Activated B cell treated with CpG ODN at 0.5 μM for 24 hours (primary cell): Measurements from ENCODE around the gene PRDM16. TPM values are rescaled to one million over a fixed set of nuclear protein-coding genes. Genes with fewer than 3 reads are reported as not detected.

Source experiments
- ATAC-seq: fragments of 200-7000 bp; cut with Tn5 transposase; one replicate; pipeline ENCODE4 v1.10.0; 2021; ENCODE audit warnings: low read depth, mild to moderate bottlenecking, moderate library complexity
- CTCF ChIA-PET: fragments of 350-600 bp; sonication (Branson Sonifier 250); formaldehyde crosslinking; loops from one replicate; lab custom pipeline; 2021; ENCODE audit warnings: antibody characterized with exemption; lab: Charles Lee
- POLR2A ChIA-PET: fragments of 350-600 bp; sonication (Branson Sonifier 250); formaldehyde crosslinking; loops from one replicate; lab custom pipeline; 2021; ENCODE audit warnings: antibody characterized with exemption; lab: Charles Lee
- DNase-seq: peaks from one replicate; pipeline ENCODE4 v3.0.0; 2022
- H3K27ac Mint-ChIP-seq: one replicate; pipeline ENCODE4 v1.8.0; 2020; ENCODE audit warnings: mixed read lengths
- H3K27me3 Mint-ChIP-seq: one replicate; pipeline ENCODE4 v1.8.0; 2021; ENCODE audit warnings: mixed read lengths
- H3K36me3 Mint-ChIP-seq: one replicate; pipeline ENCODE4 v1.8.0; 2021; ENCODE audit warnings: low read depth, mixed read lengths
- H3K4me1 Mint-ChIP-seq: one replicate; pipeline ENCODE4 v1.8.0; 2021; ENCODE audit warnings: mixed read lengths
- H3K4me3 Mint-ChIP-seq: one replicate; pipeline ENCODE4 v1.8.0; 2020; ENCODE audit warnings: mild to moderate bottlenecking, mixed read lengths
- H3K9me3 Mint-ChIP-seq: one replicate; pipeline ENCODE4 v1.8.0; 2020; ENCODE audit warnings: mixed read lengths
- intact Hi-C: fragments of 100-400 bp; cut with micrococcal nuclease; formaldehyde crosslinking; loops from one replicate; pipeline ENCODE4 v1.15.1; 2024
- total RNA-seq: library from RNA; stranded (reverse); gene quantifications from 2 replicates; pipeline ENCODE4 v1.2.3, GENCODE V29; 2022
- TF ChIP-seq, protein P1 (sequence below): fragments of 200-600 bp; IDR thresholded peaks from one replicate; pipeline ENCODE4 v1.8.0; 2022; ENCODE audit warnings: antibody characterized with exemption, mild to moderate bottlenecking

The PRDM16 gene
- total RNA-seq, 1 donor from 2014 or later: not detected

- ATAC-seq (no peak), DNase-seq (no peak)
- ChIA-PET POLR2A (no interaction called here), CTCF (no interaction called here)
- TF ChIP-seq, protein P1, sequence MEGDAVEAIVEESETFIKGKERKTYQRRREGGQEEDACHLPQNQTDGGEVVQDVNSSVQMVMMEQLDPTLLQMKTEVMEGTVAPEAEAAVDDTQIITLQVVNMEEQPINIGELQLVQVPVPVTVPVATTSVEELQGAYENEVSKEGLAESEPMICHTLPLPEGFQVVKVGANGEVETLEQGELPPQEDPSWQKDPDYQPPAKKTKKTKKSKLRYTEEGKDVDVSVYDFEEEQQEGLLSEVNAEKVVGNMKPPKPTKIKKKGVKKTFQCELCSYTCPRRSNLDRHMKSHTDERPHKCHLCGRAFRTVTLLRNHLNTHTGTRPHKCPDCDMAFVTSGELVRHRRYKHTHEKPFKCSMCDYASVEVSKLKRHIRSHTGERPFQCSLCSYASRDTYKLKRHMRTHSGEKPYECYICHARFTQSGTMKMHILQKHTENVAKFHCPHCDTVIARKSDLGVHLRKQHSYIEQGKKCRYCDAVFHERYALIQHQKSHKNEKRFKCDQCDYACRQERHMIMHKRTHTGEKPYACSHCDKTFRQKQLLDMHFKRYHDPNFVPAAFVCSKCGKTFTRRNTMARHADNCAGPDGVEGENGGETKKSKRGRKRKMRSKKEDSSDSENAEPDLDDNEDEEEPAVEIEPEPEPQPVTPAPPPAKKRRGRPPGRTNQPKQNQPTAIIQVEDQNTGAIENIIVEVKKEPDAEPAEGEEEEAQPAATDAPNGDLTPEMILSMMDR: no peak
- peaks cover 12% of the 10 kb centered on the region for H3K27me3 Mint-ChIP-seq
- H3K4me3 Mint-ChIP-seq: no peak overlapping the region
- no peaks in the 10 kb centered on the region for H3K4me1 Mint-ChIP-seq
- no peak overlapping the region for H3K27ac Mint-ChIP-seq
- no peaks in the 10 kb centered on the region for H3K36me3 Mint-ChIP-seq
- intact Hi-C loops: no loop called here
- peaks cover 3% of the 10 kb centered on the region for H3K9me3 Mint-ChIP-seq
Measured at GRCh38 chr1:3323796-3324703, 255.0 kb downstream of the PRDM16 start.

- no peaks in the 10 kb centered on the region for H3K36me3 Mint-ChIP-seq
- H3K27ac Mint-ChIP-seq: no peak overlapping the region
- peaks cover 12% of the 10 kb centered on the region for H3K27me3 Mint-ChIP-seq
- H3K4me3 Mint-ChIP-seq: no peak overlapping the region
- CTCF ChIA-PET: no interaction called here
- H3K9me3 Mint-ChIP-seq: peaks cover 2% of the 10 kb centered on the region
- H3K4me1 Mint-ChIP-seq: no peaks in the 10 kb centered on the region
- POLR2A ChIA-PET: no interaction called here
- DNase-seq: no peak
- TF ChIP-seq, protein P1: no peak
- intact Hi-C loops: no loop called here
- ATAC-seq: no peak
Measured at GRCh38 chr1:3324704-3325535, 255.9 kb downstream of the PRDM16 start.

DNA sequence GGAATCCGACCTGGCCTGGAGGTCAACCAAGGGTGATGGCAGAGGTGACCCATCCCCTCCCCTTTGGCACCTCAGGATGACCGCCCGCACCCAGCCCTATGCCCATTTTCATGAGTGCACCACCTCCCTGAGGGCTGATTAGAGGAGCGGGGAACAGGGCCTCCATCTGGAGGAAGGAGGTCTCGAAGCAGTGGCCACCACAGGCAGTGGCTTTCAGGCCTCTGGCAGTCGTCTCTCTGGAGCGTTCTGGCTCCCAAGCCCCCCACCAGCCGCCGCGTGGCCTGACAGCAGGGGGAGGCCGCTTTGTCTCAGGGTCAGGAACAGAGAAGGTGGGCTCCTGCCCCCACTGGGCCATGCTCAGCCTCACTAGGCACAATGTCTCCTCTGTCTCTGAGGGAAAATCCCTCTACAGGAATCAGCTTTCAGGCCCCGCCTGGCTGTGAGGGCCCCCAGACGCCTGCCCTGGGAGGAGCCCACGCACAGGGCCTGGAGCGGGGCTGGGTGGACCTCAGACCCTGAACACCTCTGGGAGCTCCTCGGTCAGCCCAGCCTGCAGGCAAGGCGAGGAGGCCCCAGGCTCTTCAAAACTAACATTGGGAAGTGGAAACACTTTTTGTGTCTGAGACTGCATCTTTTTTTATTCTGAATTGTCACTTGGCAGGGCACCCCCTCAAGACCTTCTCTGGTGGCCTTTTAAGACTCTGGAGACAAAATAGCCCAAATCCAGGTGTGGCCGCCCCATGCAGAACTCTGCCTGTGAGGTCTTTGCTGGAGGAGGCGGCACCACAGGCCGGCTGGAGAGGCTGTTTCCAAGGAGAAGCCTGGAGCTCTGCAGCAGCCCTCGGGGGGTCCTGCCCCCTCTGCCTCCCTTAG is 257.7 kb downstream of the PRDM16 start:
- Mint-ChIP-seq H3K9me3 (no peaks in the 10 kb centered on the region), H3K27ac (no peak overlapping the region), H3K4me3 (no peak overlapping the region), H3K36me3 (no peaks in the 10 kb centered on the region), H3K27me3 (peaks cover 12% of the 10 kb centered on the region), H3K4me1 (no peaks in the 10 kb centered on the region)
- POLR2A ChIA-PET: no interaction called here
- TF ChIP-seq, protein P1: no peak
- intact Hi-C loops: no loop called here
- CTCF ChIA-PET: no interaction called here
- ATAC-seq: no peak
- DNase-seq: no peak

DNA sequence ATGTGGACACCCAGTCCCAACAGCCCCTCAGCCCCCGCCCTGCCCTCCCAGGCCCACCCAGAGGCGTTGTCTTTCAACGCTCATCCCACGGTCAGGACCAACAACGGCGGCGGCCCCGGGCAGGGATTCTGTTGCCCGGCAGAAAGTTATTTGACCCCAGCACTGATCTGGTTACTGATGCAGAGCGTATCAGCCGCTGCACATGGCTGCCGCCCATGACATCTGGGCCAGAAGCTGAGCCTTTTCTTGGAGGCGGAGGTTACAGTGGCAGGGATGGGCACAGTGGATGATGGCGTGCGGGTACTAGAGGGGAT is 258.3 kb downstream of the PRDM16 start:
- ChIA-PET POLR2A (no interaction called here), CTCF (no interaction called here)
- Mint-ChIP-seq H3K4me1 (no peaks in the 10 kb centered on the region), H3K9me3 (no peaks in the 10 kb centered on the region), H3K4me3 (no peak overlapping the region), H3K27ac (no peak overlapping the region), H3K36me3 (no peaks in the 10 kb centered on the region), H3K27me3 (peaks cover 12% of the 10 kb centered on the region)
- DNase-seq: no peak
- intact Hi-C loops: no loop called here
- TF ChIP-seq, protein P1: no peak
- ATAC-seq: no peak
